GM12873 (cell line): ENCODE measurements around the gene PDCD10.

Experiments
- TF ChIP-seq, protein P1 (sequence below): IDR thresholded peaks from 2 replicates; pipeline ENCODE4 v1.5.1; 2012; ENCODE audit warnings: low read depth, mild to moderate bottlenecking, moderate library complexity, low read length, control low read depth; ENCODE audit not compliant: insufficient read depth; ENCODE audit errors: missing control alignments

Gene PDCD10

DNA sequence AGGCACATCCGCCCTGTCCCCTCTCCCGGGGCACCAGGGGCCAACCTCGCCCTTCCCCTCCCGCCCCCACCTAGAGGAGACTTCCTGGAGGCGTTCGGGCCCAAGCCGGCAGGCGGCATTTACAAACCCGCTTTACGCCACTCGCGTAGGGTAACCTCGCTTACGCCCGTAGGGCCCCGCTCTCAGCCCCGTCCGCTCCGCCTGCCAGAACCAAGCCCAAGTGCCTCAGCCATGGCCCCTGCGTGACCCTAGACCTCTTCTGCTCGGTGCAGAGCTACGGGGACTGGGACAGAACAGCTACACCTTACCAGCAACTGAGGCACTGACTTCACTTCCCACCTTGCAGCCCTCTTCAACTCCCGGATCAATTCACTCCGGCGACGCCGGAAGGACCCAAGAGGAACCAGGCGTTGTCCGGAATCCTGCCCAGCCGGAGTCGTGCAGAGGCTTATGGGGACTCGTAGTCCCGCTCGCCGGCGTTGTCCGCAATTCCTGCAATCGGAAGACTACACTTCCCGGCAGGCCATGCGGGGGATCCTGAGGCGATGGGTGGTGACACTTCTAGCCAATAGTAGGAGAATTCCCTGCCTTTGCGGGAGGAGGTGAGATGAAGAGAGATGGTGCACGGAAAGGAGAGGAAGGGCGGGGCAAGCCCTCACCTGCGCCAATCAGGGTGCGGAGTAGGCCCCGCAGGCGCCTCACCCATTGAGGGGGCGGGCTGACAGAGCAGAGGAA lies at the start of gene PDCD10:
TSS of gene PDCD10 (minus strand) at position 395 of the 735 bp plus-strand sequence. CDS start 14,735 bp downstream, outside the sequence.
- TF ChIP-seq, protein P1, sequence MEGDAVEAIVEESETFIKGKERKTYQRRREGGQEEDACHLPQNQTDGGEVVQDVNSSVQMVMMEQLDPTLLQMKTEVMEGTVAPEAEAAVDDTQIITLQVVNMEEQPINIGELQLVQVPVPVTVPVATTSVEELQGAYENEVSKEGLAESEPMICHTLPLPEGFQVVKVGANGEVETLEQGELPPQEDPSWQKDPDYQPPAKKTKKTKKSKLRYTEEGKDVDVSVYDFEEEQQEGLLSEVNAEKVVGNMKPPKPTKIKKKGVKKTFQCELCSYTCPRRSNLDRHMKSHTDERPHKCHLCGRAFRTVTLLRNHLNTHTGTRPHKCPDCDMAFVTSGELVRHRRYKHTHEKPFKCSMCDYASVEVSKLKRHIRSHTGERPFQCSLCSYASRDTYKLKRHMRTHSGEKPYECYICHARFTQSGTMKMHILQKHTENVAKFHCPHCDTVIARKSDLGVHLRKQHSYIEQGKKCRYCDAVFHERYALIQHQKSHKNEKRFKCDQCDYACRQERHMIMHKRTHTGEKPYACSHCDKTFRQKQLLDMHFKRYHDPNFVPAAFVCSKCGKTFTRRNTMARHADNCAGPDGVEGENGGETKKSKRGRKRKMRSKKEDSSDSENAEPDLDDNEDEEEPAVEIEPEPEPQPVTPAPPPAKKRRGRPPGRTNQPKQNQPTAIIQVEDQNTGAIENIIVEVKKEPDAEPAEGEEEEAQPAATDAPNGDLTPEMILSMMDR, result peak; percentile 2

DNA sequence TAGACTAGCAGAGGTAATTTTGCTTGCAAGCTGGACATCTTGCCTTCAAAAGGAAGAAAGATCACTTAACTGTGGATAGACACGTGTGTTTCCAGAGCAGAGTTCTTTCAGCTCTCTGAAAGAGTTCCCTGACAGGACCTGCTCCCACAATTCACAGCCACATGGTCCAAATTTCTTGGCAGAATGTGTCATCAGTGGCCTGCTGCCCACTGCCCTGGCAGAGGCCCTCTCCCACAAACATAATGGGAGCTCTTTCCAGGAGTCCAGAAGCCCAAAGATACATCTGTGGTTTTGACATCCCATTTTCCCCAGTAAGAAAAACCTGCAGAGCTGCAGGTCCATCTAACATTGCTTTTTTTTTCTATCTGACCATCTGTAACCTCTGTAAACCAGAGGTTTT lies 49.1 kb upstream of the PDCD10 start:
- TF ChIP-seq, protein P1, result no peak

GRCh38 chr3:167780214-167780883 lies 45.7 kb upstream of the PDCD10 start:
- TF ChIP-seq, protein P1, result no peak

- TF ChIP-seq, protein P1, result no peak
These were observed 42.7 kb upstream of the PDCD10 start for GRCh38 chr3:167777356-167777755.

DNA sequence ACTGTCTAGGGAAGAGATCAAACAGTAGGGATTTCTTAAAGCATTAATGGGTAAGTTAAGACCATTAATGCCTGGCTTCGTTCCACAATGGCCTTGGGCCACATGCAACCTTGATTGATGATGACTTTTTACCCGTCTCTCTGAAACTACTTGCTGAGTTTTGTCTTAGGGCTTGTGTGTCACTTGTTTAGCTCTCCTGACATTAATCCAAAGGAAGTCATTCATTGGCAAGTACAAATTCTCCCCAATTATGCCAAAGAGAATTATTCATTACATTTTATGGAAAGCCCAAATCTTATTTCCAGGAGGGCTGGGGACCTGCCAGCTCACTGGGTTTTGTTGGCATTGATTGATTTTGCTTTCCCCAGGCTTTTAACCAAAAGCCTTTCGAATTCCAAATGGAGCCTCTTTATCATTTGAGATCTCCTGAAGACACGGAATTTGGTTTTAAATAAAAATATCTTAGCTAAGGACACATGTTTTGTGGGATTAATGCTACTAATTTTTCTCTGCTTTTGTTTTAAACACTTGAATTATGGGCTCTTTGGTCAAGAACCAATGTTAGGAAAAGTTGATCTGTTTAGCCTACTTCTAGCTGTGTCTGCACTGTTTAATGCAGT lies 41.5 kb upstream of the PDCD10 start:
- TF ChIP-seq, protein P1, result no peak

DNA sequence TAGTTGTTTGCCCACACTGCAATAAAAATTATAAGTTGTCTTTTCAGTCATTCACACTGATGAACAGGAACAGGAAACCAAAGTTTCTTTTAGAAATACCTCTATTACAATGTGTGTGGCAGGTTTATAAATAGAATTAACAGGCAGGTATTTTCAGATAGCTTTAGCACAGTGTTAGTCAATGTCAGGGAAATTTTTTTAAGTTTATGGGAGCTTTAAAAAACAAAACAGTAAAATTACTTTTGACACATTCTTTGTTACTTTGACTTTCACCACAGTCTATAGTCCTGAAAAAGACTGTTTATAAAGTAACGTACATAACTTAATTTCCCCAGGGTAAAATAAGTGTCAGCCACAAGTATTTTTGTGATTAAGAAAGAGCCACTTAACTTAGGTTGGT lies 38.9 kb upstream of the PDCD10 start:
- TF ChIP-seq, protein P1, result no peak

- TF ChIP-seq, protein P1, result no peak
These were observed 38.3 kb upstream of the PDCD10 start for GRCh38 chr3:167772992-167773391.
